ENCODE measurements around the gene C10orf67.

The C10orf67 gene

DNA sequence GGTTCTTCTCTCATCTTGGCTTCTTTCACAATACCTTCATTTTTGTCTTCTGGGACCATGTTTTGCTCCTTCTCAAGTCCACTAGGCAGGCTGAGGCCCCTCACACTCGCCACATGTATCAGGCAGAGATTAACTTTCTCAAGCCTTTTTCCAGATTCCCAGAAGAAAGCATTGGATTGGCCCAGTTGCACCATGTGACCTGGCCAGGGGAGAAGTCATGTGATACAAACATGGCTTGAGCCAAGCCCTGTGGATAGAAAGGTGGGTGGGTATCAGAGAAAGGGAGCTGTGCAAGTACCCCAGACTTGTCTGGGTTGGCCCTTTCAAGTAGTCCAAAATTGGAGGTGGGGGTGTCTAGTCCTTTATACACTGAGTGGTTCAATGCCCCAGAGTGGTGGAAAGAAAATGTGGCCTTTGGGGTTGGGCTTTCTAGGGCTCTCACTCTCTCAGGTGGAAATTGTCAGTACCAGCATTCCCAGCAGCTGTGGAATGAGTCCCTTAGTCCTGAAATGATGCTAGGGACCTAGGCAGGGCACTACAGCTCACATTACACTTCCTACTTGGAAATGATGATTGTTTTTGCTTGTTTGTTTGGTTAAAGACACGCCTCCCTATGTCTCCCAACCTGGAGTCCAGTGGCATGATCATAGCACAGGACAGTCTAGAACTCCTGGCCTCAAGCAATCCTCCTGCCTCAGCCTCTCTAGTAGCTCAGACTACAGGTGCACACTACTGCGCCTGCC lies 36.9 kb upstream of the C10orf67 start:
- no peak for TF ChIP-seq CTCF (IDR thresholded peaks at IDR 0.05; ENCODE audit: insufficient read depth, low read depth, low read length, missing control alignments)
- no peak overlapping the region for H3K4me3 ChIP-seq (ENCODE audit: low read length)
- no peak for DNase-seq (ENCODE audit: low read depth)

DNA sequence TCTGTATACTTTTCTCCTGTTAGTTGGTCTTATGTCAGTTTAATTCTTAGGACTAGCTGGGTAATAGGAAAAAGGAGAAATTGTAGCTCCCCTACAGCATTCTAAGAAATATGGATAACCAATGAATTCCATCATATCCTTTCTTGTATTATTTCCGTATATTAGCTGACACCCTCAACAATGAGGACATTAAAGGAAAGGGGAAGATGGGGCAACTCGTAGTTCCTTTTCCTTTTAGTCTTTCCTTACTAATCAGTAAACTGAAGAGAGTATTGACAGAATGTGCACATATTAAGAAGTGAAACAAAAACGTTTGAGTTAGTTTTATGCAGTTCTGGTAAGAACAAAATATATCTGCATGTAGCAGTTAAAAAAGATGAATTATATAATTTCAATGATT lies 35.1 kb upstream of the C10orf67 start:
- DNase-seq (ENCODE audit: low read depth), result no peak
- no peak overlapping the region for H3K4me3 ChIP-seq (ENCODE audit: low read length)
- no peak for TF ChIP-seq CTCF (IDR thresholded peaks at IDR 0.05; ENCODE audit: insufficient read depth, low read depth, low read length, missing control alignments)

GRCh38 chr10:23376229-23376655 lies 31.6 kb upstream of the C10orf67 start:
- no peak overlapping the region for H3K4me3 ChIP-seq (ENCODE audit: low read length)
- no peak for TF ChIP-seq CTCF (IDR thresholded peaks at IDR 0.05; ENCODE audit: insufficient read depth, low read depth, low read length, missing control alignments)
- no peak for DNase-seq (ENCODE audit: low read depth)

DNA sequence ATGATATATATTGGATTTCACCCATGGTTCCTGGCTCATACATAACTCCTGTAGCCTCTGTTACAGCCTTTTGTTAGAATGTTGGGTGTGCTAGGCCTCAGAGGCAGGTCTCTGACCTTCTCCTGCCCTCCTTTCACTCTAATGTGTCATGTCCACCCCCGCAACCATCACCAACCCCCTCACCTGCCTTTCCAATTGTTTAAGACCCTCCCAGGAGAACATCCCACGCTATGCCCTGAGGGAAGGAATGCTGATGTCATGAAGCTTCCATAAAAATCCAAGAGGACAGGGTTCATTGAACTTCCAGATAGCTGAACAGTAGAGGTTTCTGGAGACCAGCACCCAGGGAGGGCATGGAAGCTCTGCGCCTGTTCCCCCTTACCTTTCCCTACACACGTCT lies 30.8 kb upstream of the C10orf67 start:
- no peak overlapping the region for H3K4me3 ChIP-seq (ENCODE audit: low read length)
- no peak for DNase-seq (ENCODE audit: low read depth)
- no peak for TF ChIP-seq CTCF (IDR thresholded peaks at IDR 0.05; ENCODE audit: insufficient read depth, low read depth, low read length, missing control alignments)

GRCh38 chr10:23373156-23373555 lies 28.6 kb upstream of the C10orf67 start:
- H3K4me3 ChIP-seq (ENCODE audit: low read length), result no peak overlapping the region
- DNase-seq (ENCODE audit: low read depth), result peak; percentile 90
- no peak for TF ChIP-seq CTCF (IDR thresholded peaks at IDR 0.05; ENCODE audit: insufficient read depth, low read depth, low read length, missing control alignments)

DNA sequence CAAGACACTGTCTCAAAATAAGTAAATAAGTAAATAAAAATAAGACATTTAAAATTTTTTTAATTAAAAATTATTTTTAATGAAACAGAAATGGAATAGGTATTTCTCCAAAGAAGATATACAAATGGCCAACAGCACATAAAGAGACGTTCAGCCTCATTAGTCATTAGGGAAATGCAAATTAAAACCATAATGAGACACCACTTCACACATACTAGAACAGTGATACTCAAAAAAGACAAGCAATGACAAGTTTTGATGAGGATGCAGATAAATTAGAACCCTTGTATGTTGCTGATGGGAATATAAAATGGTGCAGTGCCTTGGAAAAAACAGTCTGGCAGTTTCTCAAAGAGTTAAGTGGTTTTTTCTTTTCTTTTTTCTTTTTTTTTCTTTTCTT lies 26.5 kb upstream of the C10orf67 start:
- no peak overlapping the region for H3K4me3 ChIP-seq (ENCODE audit: low read length)
- TF ChIP-seq CTCF (IDR thresholded peaks at IDR 0.05; ENCODE audit: insufficient read depth, low read depth, low read length, missing control alignments), result no peak
- peak; percentile 60 for DNase-seq (ENCODE audit: low read depth)

- peak; percentile 58 for DNase-seq (ENCODE audit: low read depth)
- TF ChIP-seq CTCF (IDR thresholded peaks at IDR 0.05; ENCODE audit: insufficient read depth, low read depth, low read length, missing control alignments), result no peak
- H3K4me3 ChIP-seq (ENCODE audit: low read length), result no peak overlapping the region
Measured at GRCh38 chr10:23370106-23370505, 25.5 kb upstream of the C10orf67 start.

Data from epithelial cell of esophagus (primary cell).